ENCODE measurements around the gene ACOX3. TPM values are rescaled to one million over a fixed set of nuclear protein-coding genes. Genes with fewer than 3 reads are reported as not detected.

ACOX3 gene
- total RNA-seq, 1 experiment from 2014 or later: 17.9 TPM

DNA sequence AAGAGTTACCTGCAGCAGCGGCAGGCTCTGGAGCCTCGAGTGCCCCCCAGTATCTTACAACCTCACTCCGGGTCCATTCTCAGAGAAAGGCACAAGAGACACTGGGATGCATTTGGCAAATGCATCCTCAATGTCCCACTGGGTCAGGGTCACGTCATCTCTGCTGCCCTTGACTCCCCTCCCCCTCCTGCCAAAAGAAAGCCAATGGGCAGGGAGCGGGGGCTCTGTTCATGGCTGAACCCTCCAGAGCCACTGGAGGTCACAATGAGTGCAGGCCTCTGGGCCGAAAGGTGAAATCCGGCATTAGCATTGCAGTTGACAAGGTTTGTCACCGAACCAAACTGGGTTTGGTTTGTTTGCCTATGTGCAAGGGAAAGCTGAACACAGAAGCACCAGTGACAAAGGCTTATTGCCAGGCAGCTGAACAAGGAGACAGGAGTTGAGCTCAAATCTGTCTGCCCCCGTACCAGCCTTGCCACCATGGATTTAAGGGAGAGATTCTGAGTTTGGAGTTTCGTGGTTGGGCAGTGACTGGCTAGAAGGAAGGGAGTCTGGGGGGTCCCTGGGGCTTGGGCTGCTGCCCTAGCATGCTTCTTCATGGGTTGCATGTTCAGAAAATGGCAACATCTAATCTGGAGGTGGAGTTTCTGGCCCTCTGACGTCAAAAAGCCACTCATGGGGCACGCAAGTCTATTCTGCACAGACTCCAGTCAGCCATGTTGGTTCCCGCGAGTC lies 106.6 kb downstream of the ACOX3 start:
- intact Hi-C loops (cut with micrococcal nuclease): no loop called here
- ChIA-PET POLR2A (no interaction called here), CTCF (interaction anchor here (1.3 kb wide), 1 partner anchor 28 kb away, joined by 5 read pairs; no protein-coding TSS in a partner anchor)
- no peak for TF ChIP-seq CTCF (IDR thresholded peaks at IDR 0.05; ENCODE audit: unreplicated experiment)
- Mint-ChIP-seq H3K4me3 (ENCODE audit: unreplicated experiment) (no peak overlapping the region), H3K27me3 (ENCODE audit: insufficient read depth, unreplicated experiment) (no peaks in the 10 kb centered on the region), H3K9me3 (ENCODE audit: unreplicated experiment) (peaks cover 8% of the 10 kb centered on the region), H3K27ac (ENCODE audit: low read depth, unreplicated experiment) (no peak overlapping the region), H3K36me3 (ENCODE audit: insufficient read depth, unreplicated experiment) (no peaks in the 10 kb centered on the region), H3K4me1 (ENCODE audit: insufficient read depth, unreplicated experiment) (peaks cover 23% of the 10 kb centered on the region)
- DNase-seq (ENCODE audit: unreplicated experiment): no peak
- no TSS peak for BruUV-seq (replicated peaks)

- peak; percentile 89 for DNase-seq (ENCODE audit: unreplicated experiment)
- Mint-ChIP-seq H3K4me3 (ENCODE audit: unreplicated experiment) (no peak overlapping the region), H3K27ac (ENCODE audit: low read depth, unreplicated experiment) (no peak overlapping the region), H3K9me3 (ENCODE audit: unreplicated experiment) (no peaks in the 10 kb centered on the region), H3K36me3 (ENCODE audit: insufficient read depth, unreplicated experiment) (no peaks in the 10 kb centered on the region), H3K4me1 (ENCODE audit: insufficient read depth, unreplicated experiment) (peaks cover 23% of the 10 kb centered on the region), H3K27me3 (ENCODE audit: insufficient read depth, unreplicated experiment) (no peaks in the 10 kb centered on the region)
- intact Hi-C loops (cut with micrococcal nuclease): no loop called here
- TF ChIP-seq CTCF (IDR thresholded peaks at IDR 0.05; ENCODE audit: unreplicated experiment): no peak
- ChIA-PET POLR2A (interaction anchor here (0.7 to 1.0 kb wide), 4 partner anchors 9 to 161 kb away, joined by 3 to 8 read pairs (median 4); no protein-coding TSS in a partner anchor), CTCF (no interaction called here)
- BruUV-seq (replicated peaks): no TSS peak
Observed at GRCh38 chr4:8332891-8333331, 107.6 kb downstream of the ACOX3 start.

DNA sequence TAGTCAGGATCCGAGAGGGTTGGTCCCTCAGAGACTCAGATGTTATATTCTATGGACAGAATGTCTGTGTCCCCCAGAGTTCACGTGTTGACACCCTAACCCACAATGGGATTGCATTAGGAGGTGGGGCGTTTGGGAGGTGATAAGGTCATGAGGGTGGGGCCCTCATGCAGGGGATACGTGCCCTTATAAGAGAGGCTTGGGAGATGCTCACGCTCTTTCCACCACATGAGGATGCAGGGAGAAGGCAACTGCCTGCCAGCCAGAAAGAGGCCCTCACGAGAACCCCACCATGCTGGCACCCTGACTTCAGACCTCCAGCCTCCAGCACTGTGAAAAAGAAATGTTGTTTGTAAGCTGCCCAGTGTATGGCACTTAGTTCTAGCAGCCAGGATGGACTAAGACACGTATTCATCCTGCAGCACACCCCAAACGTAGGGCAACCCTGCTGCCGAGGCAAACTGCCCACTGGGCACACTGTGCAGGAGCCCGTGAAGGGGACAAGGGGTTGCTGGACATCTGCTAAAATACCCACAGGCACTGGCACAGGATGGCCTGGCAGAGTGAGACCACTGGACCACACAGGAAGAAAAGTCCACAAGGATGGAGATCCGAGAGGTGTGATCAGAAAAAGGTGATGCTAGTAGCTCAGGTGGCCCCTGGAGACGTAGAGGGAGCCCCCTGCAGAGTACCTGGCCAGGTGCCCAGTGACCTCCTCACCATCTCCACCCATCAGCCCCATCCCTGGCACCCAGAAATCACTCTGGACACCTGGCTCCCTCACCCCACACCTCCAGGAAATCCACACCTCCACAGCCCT lies 108.3 kb downstream of the ACOX3 start:
- H3K27me3 Mint-ChIP-seq (ENCODE audit: insufficient read depth, unreplicated experiment): no peaks in the 10 kb centered on the region
- no peak for DNase-seq (ENCODE audit: unreplicated experiment)
- ChIA-PET POLR2A (interaction anchor here (0.7 to 1.0 kb wide), 4 partner anchors 9 to 160 kb away, joined by 3 to 8 read pairs (median 4); no protein-coding TSS in a partner anchor), CTCF (no interaction called here)
- no peaks in the 10 kb centered on the region for H3K36me3 Mint-ChIP-seq (ENCODE audit: insufficient read depth, unreplicated experiment)
- no peaks in the 10 kb centered on the region for H3K9me3 Mint-ChIP-seq (ENCODE audit: unreplicated experiment)
- BruUV-seq (replicated peaks): no TSS peak
- no peak for TF ChIP-seq CTCF (IDR thresholded peaks at IDR 0.05; ENCODE audit: unreplicated experiment)
- no peak overlapping the region for H3K4me3 Mint-ChIP-seq (ENCODE audit: unreplicated experiment)
- peaks cover 23% of the 10 kb centered on the region for H3K4me1 Mint-ChIP-seq (ENCODE audit: insufficient read depth, unreplicated experiment)
- H3K27ac Mint-ChIP-seq (ENCODE audit: low read depth, unreplicated experiment): no peak overlapping the region
- intact Hi-C loops (cut with micrococcal nuclease): no loop called here

- Mint-ChIP-seq H3K27ac (ENCODE audit: low read depth, unreplicated experiment) (no peak overlapping the region), H3K27me3 (ENCODE audit: insufficient read depth, unreplicated experiment) (no peaks in the 10 kb centered on the region), H3K9me3 (ENCODE audit: unreplicated experiment) (peaks cover 5% of the 10 kb centered on the region), H3K4me1 (ENCODE audit: insufficient read depth, unreplicated experiment) (peaks cover 18% of the 10 kb centered on the region), H3K36me3 (ENCODE audit: insufficient read depth, unreplicated experiment) (no peaks in the 10 kb centered on the region), H3K4me3 (ENCODE audit: unreplicated experiment) (no peak overlapping the region)
- BruUV-seq (replicated peaks): no TSS peak
- peak; percentile 9 for DNase-seq (ENCODE audit: unreplicated experiment)
- no peak for TF ChIP-seq CTCF (IDR thresholded peaks at IDR 0.05; ENCODE audit: unreplicated experiment)
- intact Hi-C loops (cut with micrococcal nuclease): no loop called here
- ChIA-PET CTCF (no interaction called here), POLR2A (no interaction called here)
Observed at GRCh38 chr4:8331575-8331955, 109.0 kb downstream of the ACOX3 start.

Data from MCF 10A (cell line).